WI38 (cell line): ENCODE data around the gene AQR.
"Not testable (repeated sequence)": the region's sequence is repeated elsewhere in the genome, so short reads cannot be mapped to it uniquely, and the experiment has no call there.

Experiments used
- H3K4me3 ChIP-seq: 2 replicates; pipeline ENCODE4 v1.5.1; 2011; ENCODE audit warnings: low read depth, mild to moderate bottlenecking, control low read depth, low read length
- CTCF ChIP-seq: IDR thresholded peaks from 2 replicates; pipeline ENCODE4 v1.5.1; 2012; ENCODE audit warnings: low read depth, mild to moderate bottlenecking, control low read depth, low read length

Gene AQR

GRCh38 chr15:34952481-34952880 is 17.1 kb downstream of the AQR start:
- TF ChIP-seq CTCF, result no peak

GRCh38 chr15:34951993-34952392 is 17.5 kb downstream of the AQR start:
- TF ChIP-seq CTCF, result no peak
- no peak overlapping the region for H3K4me3 ChIP-seq

More at GRCh38 chr15:34952481-34952880, 17.1 kb downstream of the AQR start:
- no peak overlapping the region for H3K4me3 ChIP-seq

DNA sequence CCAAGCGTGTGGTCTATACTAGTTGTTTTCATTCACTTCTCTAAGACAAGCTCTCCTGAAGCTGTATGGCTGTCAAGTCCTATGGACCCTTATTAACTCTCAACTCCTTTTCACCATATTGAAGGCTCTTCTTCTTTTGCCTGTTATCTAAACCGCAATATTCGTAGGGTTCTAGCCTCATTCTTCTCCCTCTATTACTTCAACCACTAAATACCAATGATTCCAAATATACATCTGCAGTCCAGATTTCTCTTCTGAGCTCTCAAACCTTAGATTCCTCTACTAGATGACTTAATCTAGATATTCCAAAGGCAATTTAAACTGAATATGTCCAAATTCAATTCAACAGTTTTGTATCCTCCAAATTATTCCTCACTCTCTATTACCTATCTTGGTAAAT is 24.6 kb downstream of the AQR start:
- TF ChIP-seq CTCF, result no peak
- H3K4me3 ChIP-seq, result no peak overlapping the region

GRCh38 chr15:34943711-34944110 is 25.8 kb downstream of the AQR start:
- H3K4me3 ChIP-seq, result no peak overlapping the region
- TF ChIP-seq CTCF, result no peak

- not testable (repeated sequence) for H3K4me3 ChIP-seq
Measured at GRCh38 chr15:34943264-34943663, 26.3 kb downstream of the AQR start.

DNA sequence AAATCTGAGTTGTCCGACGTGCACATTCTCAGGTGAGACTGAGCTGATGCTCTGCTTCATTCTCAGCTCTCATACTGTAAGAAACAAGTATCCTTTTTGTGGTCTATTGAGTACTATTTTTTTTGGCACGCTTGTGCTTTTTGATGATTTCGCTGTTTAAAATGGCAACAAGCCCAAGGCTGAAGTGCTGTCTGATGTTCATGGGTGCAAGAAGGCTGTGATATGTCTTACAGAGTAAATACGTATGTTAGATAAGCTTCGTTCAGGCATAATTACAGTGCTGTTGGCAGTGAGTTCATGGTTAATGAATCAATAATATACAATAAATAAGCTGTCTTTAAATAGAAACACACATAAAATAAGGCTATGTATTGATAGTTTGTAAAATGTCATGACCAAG is 27.2 kb downstream of the AQR start:
- no peak for TF ChIP-seq CTCF
- H3K4me3 ChIP-seq, result no peak overlapping the region

DNA sequence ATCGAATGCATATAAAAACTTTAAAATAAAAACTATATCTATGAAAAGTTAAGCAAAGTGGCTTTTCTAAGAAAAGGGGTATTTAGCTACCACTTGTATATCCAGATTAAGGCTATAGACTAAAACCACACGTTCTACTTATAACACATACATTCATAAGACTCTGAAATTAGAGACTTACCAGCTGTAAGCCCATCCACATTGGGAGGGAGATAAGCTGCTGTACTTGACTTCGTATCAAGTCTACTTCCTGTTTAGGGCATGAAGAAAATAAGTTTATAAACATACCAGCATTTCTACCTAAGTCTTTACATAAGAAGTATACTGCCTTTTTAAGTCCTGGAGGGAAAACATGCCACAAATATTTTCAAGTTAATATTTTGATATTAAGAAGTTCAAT is 27.7 kb downstream of the AQR start:
- TF ChIP-seq CTCF, result no peak
- no peak overlapping the region for H3K4me3 ChIP-seq

DNA sequence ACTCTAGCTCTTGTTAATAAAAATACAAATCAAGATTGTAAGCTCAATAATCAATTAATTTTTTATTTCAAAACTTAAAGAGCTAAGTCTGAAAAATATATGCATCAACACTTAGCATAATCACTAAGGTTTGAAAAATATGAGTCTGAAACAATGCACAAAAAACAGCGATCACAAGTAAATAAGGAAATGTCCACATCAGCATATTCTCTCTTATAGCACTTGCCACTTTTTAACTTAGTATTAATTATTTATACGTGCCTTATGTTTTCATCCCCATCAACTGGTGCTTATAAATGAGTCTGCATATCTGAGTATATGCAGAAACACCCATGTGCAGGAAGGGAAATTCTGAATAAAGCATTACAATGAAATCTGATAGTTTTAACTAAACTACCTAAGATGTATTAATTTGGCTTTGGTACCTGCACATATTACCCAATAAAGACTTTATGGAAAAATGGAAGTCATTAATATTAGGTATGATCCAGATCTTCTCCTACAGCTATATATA is 28.3 kb downstream of the AQR start:
- TF ChIP-seq CTCF, result no peak
- no peak overlapping the region for H3K4me3 ChIP-seq
